ENCODE results near the gene S1PR4.
"Not testable (repeated sequence)": the region's sequence is repeated elsewhere in the genome, so short reads cannot be mapped to it uniquely, and the experiment has no call there.

The S1PR4 gene

DNA sequence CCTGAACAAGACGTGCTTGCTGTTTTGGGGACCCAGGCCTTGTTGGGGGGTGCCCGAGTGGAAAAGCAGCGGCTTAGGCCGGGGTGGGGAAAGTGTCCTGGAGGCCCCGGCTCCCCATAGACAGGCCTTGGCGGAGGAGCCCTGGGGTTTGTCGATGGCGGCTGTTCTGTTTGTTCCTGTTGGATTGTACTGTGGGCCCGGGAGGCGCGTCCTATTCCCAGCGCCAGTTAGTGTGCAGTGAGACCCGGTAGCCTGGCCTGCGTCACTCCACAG is 18.3 kb downstream of the S1PR4 start:
- TF ChIP-seq, protein P1, sequence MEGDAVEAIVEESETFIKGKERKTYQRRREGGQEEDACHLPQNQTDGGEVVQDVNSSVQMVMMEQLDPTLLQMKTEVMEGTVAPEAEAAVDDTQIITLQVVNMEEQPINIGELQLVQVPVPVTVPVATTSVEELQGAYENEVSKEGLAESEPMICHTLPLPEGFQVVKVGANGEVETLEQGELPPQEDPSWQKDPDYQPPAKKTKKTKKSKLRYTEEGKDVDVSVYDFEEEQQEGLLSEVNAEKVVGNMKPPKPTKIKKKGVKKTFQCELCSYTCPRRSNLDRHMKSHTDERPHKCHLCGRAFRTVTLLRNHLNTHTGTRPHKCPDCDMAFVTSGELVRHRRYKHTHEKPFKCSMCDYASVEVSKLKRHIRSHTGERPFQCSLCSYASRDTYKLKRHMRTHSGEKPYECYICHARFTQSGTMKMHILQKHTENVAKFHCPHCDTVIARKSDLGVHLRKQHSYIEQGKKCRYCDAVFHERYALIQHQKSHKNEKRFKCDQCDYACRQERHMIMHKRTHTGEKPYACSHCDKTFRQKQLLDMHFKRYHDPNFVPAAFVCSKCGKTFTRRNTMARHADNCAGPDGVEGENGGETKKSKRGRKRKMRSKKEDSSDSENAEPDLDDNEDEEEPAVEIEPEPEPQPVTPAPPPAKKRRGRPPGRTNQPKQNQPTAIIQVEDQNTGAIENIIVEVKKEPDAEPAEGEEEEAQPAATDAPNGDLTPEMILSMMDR (IDR thresholded peaks at IDR 0.05; ENCODE audit: low read depth, low read length): no peak
- H3K9me3 ChIP-seq (ENCODE audit: severe bottlenecking): no peaks in the 10 kb centered on the region
- no peaks in the 10 kb centered on the region for H3K27me3 ChIP-seq (ENCODE audit: insufficient read depth, low read depth, severe bottlenecking)
- H3K27ac ChIP-seq: peak overlapping the region; percentile 54
- H3K36me3 ChIP-seq: peaks cover 22% of the 10 kb centered on the region
- H3K4me3 ChIP-seq (ENCODE audit: low read depth, low read length): no peak overlapping the region
- DNase-seq: no peak

GRCh38 chr19:3198901-3199700 is 20.5 kb downstream of the S1PR4 start:
- H3K36me3 ChIP-seq: peaks cover 23% of the 10 kb centered on the region

GRCh38 chr19:3201072-3201700 is 22.6 kb downstream of the S1PR4 start:
- H3K36me3 ChIP-seq: peaks cover 30% of the 10 kb centered on the region
- H3K27me3 ChIP-seq (ENCODE audit: insufficient read depth, low read depth, severe bottlenecking): no peaks in the 10 kb centered on the region
- TF ChIP-seq, protein P1 (IDR thresholded peaks at IDR 0.05; ENCODE audit: low read depth, low read length): no peak
- H3K4me3 ChIP-seq (ENCODE audit: low read depth, low read length): no peak overlapping the region
- no peaks in the 10 kb centered on the region for H3K9me3 ChIP-seq (ENCODE audit: severe bottlenecking)
- no peak for DNase-seq
- no peak overlapping the region for H3K27ac ChIP-seq

More at GRCh38 chr19:3198901-3199700, 20.5 kb downstream of the S1PR4 start:
- TF ChIP-seq, protein P1 (IDR thresholded peaks at IDR 0.05; ENCODE audit: low read depth, low read length): no peak
- H3K27me3 ChIP-seq (ENCODE audit: insufficient read depth, low read depth, severe bottlenecking): no peaks in the 10 kb centered on the region
- no peaks in the 10 kb centered on the region for H3K9me3 ChIP-seq (ENCODE audit: severe bottlenecking)
- no peak overlapping the region for H3K4me3 ChIP-seq (ENCODE audit: low read depth, low read length)
- no peak overlapping the region for H3K27ac ChIP-seq
- DNase-seq: no peak

DNA sequence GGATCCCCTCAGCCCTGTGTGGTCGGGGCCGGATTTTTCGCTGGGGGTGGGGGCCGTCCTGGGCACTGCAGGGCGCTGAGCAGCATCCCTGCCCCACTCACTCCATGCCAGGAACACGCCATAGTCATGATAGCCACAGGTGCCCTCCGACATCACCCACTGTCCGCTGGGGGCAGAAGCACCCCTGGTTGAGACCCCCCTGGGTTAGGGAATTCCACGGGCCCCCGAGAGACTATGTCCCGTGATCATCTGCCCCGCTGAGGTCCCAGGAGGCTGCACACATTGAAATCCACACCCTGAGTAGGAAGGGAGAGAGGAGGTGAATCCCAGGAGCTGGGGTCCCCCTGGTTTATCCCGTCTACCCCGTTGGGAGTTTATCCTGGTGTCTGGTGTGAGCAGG is 23.3 kb downstream of the S1PR4 start:
- Histone ChIP-seq H3K36me3 (peaks cover 32% of the 10 kb centered on the region), H3K9me3 (ENCODE audit: severe bottlenecking) (no peaks in the 10 kb centered on the region), H3K27me3 (ENCODE audit: insufficient read depth, low read depth, severe bottlenecking) (no peaks in the 10 kb centered on the region), H3K4me3 (ENCODE audit: low read depth, low read length) (no peak overlapping the region), H3K27ac (no peak overlapping the region)
- TF ChIP-seq, protein P1 (IDR thresholded peaks at IDR 0.05; ENCODE audit: low read depth, low read length): no peak
- no peak for DNase-seq

DNA sequence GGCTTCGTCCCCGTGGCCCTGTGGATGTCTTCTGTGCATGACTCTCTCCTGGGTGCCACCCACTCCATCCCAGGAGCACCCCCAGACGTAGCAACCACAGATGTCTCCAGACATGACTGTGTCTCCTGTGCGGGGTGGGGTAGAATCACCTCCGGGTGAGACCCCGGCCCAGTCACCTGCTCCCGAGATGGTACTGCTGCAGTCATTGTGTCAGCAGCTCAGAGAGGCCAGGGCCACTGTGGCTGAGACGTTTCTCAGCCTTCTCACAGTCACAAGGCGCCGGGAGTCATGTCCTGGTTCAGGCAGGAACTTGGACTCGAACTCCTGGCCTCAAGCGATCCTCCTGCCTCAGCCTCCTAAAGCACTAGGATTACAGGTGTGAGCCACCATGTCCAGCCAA is 23.8 kb downstream of the S1PR4 start:
- no peak for DNase-seq
- H3K36me3 ChIP-seq: peaks cover 36% of the 10 kb centered on the region
- H3K4me3 ChIP-seq (ENCODE audit: low read depth, low read length): no peak overlapping the region
- no peak overlapping the region for H3K27ac ChIP-seq
- no peaks in the 10 kb centered on the region for H3K27me3 ChIP-seq (ENCODE audit: insufficient read depth, low read depth, severe bottlenecking)
- H3K9me3 ChIP-seq (ENCODE audit: severe bottlenecking): no peaks in the 10 kb centered on the region
- TF ChIP-seq, protein P1 (IDR thresholded peaks at IDR 0.05; ENCODE audit: low read depth, low read length): no peak

DNA sequence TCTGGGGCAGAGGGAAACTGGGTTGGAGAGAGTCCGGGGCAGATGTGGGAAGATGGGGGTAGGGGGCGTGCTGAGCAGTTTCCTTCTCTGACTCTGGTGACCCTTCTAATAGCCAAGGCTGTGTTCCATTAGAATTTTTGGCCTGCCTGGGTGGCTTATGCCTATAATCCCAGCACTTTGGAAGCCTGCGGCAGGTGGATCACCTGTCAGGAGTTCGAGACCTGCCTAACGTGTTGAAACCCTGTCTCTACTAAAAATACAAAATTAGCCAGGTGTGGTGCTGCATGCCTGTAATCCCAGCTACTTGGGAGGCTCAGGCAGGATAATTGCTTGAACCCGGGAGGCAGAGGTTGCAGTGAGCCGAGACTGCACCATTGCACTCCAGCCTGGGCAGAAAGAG is 24.3 kb downstream of the S1PR4 start:
- not testable (repeated sequence) for H3K4me3 ChIP-seq (ENCODE audit: low read depth, low read length)

More for the DNA sequence above, 24.3 kb downstream of the S1PR4 start:
- H3K27ac ChIP-seq; DNase-seq; H3K9me3 ChIP-seq (ENCODE audit: severe bottlenecking); H3K27me3 ChIP-seq (ENCODE audit: insufficient read depth, low read depth, severe bottlenecking): not testable (repeated sequence)
- peaks cover 39% of the 10 kb centered on the region for H3K36me3 ChIP-seq
